Activated CD4-positive, alpha-beta T cell treated with anti-CD3 and anti-CD28 coated beads, Interleukin-2, amount 10 ng/mL, durations not matched to agents 7 days and 5 days (primary cell): ENCODE results near the gene XRCC1. TPM values are rescaled to one million over a fixed set of nuclear protein-coding genes. Genes with fewer than 3 reads are reported as not detected.
"Not testable (repeated sequence)": the region's sequence is repeated elsewhere in the genome, so short reads cannot be mapped to it uniquely, and the experiment has no call there.

Source experiments
- CTCF ChIA-PET: fragments of 350-600 bp; sonication (Branson Sonifier 250); formaldehyde crosslinking; loops from one replicate; lab custom pipeline; 2021; ENCODE audit warnings: antibody characterized with exemption; lab: Charles Lee
- POLR2A ChIA-PET: fragments of 350-600 bp; sonication (Branson Sonifier 250); formaldehyde crosslinking; loops from one replicate; lab custom pipeline; 2021; ENCODE audit warnings: antibody characterized with exemption; lab: Charles Lee
- DNase-seq: peaks from one replicate; pipeline ENCODE4 v3.0.0-alpha.2; 2020
- H3K27ac Mint-ChIP-seq: one replicate; pipeline ENCODE4 v1.8.0; 2021; ENCODE audit warnings: mild to moderate bottlenecking, moderate library complexity, mixed read lengths
- H3K27me3 Mint-ChIP-seq: one replicate; pipeline ENCODE4 v1.8.0; 2021; ENCODE audit warnings: mixed read lengths
- H3K36me3 Mint-ChIP-seq: one replicate; pipeline ENCODE4 v1.8.0; 2021; ENCODE audit warnings: low read depth, mixed read lengths
- H3K4me1 Mint-ChIP-seq: one replicate; pipeline ENCODE4 v1.8.0; 2021; ENCODE audit warnings: mixed read lengths
- H3K4me3 Mint-ChIP-seq: one replicate; pipeline ENCODE4 v1.8.0; 2021; ENCODE audit warnings: mild to moderate bottlenecking, moderate library complexity, mixed read lengths
- H3K9me3 Mint-ChIP-seq: one replicate; pipeline ENCODE4 v1.8.0; 2021; ENCODE audit warnings: mixed read lengths
- total RNA-seq, 2 experiments: library from RNA; stranded (reverse); gene quantifications; one replicate each; pipeline ENCODE4 v1.2.3, GENCODE V29; 2021

The XRCC1 gene
- total RNA-seq, 2 experiments from 2014 or later: 41.2 to 42.6 TPM

DNA sequence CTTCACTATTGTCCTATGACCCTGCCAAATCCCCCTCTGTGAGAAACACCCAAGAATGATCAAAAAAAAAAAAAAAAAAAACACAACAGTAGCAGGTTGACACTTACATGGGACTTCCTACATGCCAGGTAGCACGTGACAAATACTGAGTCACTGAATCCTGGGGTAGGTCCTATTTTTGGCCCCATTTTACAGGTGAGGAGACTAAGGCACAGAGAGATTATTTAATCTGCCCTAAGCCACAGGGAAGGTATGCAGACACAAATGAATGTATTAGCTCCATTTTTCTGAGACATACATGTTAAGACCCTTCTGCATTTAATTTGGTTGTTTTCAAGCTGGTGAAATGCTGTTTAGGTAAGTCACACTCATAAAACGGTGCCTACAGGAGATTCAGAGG is 26.6 kb downstream of the XRCC1 start:
- DNase-seq: no peak
- Mint-ChIP-seq H3K4me3 (no peak overlapping the region), H3K27ac (no peak overlapping the region), H3K9me3 (no peaks in the 10 kb centered on the region), H3K36me3 (peaks cover 12% of the 10 kb centered on the region), H3K4me1 (no peaks in the 10 kb centered on the region), H3K27me3 (no peaks in the 10 kb centered on the region)
- ChIA-PET POLR2A (no interaction called here), CTCF (interaction anchor here (1.0 to 1.4 kb wide), 2 partner anchors 20 to 21 kb away, joined by 3 read pairs; no protein-coding TSS in a partner anchor)

DNA sequence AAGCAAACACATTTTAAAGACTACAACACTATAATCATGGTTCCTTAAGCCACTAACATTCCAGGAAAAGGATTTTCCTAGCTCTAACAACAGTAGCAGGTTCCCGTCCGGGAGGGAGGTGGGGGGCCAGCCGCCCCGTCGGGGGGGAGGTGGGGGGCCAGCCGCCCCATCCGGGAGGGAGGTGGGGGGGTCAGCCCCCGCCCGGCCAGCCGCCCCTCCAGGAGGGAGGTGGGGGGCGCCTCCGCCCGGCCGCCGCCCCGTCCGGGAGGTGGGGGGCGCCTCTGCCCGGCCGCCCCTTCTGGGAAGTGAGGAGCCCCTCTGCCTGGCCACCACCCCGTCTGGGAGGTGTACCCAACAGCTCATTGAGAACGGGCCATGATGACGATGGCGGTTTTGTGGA is 27.4 kb downstream of the XRCC1 start:
- POLR2A ChIA-PET, H3K27ac Mint-ChIP-seq: not testable (repeated sequence)
- H3K36me3 Mint-ChIP-seq: peaks cover 19% of the 10 kb centered on the region

DNA sequence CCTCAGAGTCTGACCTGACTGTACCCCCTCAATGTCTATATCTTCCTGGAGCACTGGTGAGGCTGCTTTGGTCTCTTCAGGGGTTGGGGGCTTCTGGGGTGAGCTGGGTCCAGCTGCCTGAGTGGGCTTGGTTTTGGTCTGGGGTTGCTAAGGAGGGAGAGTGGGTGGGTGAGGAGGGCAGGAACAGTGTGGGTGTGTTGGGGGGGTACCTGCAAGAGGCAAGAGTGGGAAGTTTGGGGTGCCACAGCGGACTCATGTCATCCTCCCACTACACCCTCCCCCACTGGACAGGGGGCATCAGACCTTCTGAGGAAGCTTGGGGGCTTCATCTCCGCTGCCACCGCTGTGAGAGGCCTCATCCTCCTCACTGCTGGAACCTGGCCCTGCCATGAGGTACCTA is 28.7 kb downstream of the XRCC1 start:
- Mint-ChIP-seq H3K4me1 (no peaks in the 10 kb centered on the region), H3K9me3 (no peaks in the 10 kb centered on the region), H3K36me3 (peaks cover 22% of the 10 kb centered on the region), H3K4me3 (no peak overlapping the region), H3K27ac (no peak overlapping the region), H3K27me3 (no peaks in the 10 kb centered on the region)
- ChIA-PET CTCF (interaction anchor here (0.5 to 1.0 kb wide), 3 partner anchors 48 to 1168 kb away, joined by 3 to 4 read pairs (median 3); no protein-coding TSS in a partner anchor), POLR2A (no interaction called here)
- DNase-seq: no peak

More for the DNA sequence above, 27.4 kb downstream of the XRCC1 start:
- CTCF ChIA-PET, DNase-seq, H3K9me3 Mint-ChIP-seq, H3K4me3 Mint-ChIP-seq, H3K4me1 Mint-ChIP-seq, H3K27me3 Mint-ChIP-seq: not testable (repeated sequence)

DNA sequence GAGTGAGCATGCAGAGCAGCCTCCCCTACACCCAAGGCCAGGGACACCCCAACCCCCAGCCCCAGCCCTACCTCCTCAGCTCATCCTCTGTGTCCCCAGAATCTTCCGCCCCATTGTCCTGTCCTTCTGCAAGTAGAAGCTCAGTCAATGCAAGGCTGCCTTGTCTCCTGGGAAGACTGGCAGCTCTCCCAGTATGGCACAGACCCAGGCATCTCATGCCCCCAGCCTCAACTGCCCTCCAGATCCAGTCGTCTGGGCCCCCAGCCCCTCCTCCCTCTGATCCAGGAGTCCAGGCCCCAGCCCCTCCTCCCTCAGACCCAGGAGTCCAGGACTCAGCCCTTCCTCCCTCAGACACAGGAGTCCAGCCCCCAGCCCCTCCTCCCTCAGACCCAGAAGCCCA is 29.3 kb downstream of the XRCC1 start:
- H3K27me3 Mint-ChIP-seq: no peaks in the 10 kb centered on the region
- POLR2A ChIA-PET: no interaction called here
- peaks cover 22% of the 10 kb centered on the region for H3K36me3 Mint-ChIP-seq
- no peaks in the 10 kb centered on the region for H3K9me3 Mint-ChIP-seq
- DNase-seq: no peak
- CTCF ChIA-PET: interaction anchor here (0.6 to 1.4 kb wide), 3 partner anchors 10 to 49 kb away, joined by 3 to 4 read pairs (median 3); no protein-coding TSS in a partner anchor
- H3K4me3 Mint-ChIP-seq: no peak overlapping the region
- H3K27ac Mint-ChIP-seq: no peak overlapping the region
- no peaks in the 10 kb centered on the region for H3K4me1 Mint-ChIP-seq

DNA sequence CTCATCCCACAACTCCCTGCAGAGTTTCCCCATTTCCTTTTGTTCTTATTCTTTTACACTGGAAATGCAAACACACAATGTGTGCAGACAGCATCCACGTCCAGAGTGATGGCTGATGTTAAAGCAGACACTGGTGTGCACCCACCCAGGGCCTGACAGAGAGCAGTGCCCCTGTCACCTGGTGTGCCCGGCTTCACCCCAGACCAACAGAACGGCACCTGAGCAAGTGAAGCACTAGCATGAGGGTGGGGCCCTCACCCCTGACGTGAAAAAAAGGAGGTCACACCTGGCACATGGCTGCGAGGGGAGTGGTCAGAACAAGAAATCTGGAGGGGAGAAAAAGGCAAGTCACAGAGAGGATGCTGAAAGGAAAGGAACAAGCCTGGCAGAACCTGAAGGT is 30.1 kb downstream of the XRCC1 start:
- DNase-seq: no peak
- Mint-ChIP-seq H3K4me3 (no peak overlapping the region), H3K27me3 (no peaks in the 10 kb centered on the region), H3K9me3 (no peaks in the 10 kb centered on the region), H3K36me3 (peaks cover 25% of the 10 kb centered on the region), H3K4me1 (no peaks in the 10 kb centered on the region), H3K27ac (no peak overlapping the region)
- ChIA-PET POLR2A (no interaction called here), CTCF (interaction anchor here (0.6 to 1.4 kb wide), 3 partner anchors 9 to 49 kb away, joined by 3 to 4 read pairs (median 3); no protein-coding TSS in a partner anchor)

DNA sequence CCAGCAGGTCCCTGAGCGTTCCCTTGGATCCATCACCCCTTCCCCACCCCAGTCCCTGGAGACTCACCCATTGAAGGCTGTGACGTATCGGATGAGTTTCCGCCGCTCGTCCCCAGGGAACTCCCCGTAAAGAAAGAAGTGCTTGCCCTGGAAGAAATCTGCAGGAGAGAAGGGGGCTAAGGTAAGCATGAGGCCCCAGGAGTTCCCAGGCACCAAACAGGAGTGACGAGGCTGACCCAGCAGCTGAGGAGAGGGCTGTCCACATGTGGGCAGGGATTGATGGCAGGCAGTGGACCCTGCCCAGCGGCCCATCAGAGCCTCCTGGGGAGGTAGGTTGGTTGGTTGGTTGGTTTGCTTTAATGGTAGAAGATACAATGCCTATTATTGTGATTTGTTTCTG is 31.2 kb downstream of the XRCC1 start:
- CTCF ChIA-PET: interaction anchor here (1.3 kb wide), 1 partner anchor 11 kb away, joined by 4 read pairs; no protein-coding TSS in a partner anchor
- no peak for DNase-seq
- H3K4me3 Mint-ChIP-seq: no peak overlapping the region
- peaks cover 35% of the 10 kb centered on the region for H3K36me3 Mint-ChIP-seq
- no peak overlapping the region for H3K27ac Mint-ChIP-seq
- peaks cover 3% of the 10 kb centered on the region for H3K9me3 Mint-ChIP-seq
- no peaks in the 10 kb centered on the region for H3K4me1 Mint-ChIP-seq
- H3K27me3 Mint-ChIP-seq: no peaks in the 10 kb centered on the region
- POLR2A ChIA-PET: no interaction called here

DNA sequence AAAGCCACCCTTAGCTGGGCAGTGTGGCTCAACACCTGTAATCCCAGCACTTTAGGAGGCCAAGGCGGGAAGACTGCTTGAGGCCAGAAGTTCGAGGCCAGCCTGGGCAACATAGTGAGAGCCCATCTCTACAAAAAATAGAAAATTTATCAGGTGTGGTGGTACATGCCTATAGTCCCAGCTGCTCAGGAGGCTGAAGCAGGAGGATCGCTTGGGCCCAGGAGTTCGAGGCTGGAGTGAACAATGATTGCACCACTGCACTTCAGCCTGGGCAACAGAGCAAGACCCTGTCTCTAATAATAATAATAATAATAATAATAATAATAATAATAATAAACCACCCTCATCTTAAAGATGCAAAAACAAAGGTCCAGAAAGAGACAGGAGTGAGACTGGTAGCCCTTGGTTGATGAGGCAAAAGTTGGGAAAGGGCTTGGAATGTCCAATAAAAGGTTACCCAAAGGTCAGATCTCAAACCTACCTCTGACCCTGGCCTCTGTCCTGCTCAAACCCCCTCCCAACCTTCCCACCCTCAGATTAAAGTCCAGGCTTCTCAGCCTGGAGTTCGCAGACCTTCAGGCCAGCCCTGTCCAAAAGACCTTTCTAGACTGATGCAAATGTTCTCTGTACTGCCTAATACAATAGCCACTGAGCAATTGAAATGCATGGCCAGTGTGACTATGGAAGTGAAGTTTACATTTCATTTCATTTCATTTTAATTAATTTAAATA is 33.2 kb downstream of the XRCC1 start:
- Mint-ChIP-seq H3K4me1 (no peaks in the 10 kb centered on the region), H3K36me3 (peaks cover 51% of the 10 kb centered on the region), H3K27me3 (no peaks in the 10 kb centered on the region)

DNA sequence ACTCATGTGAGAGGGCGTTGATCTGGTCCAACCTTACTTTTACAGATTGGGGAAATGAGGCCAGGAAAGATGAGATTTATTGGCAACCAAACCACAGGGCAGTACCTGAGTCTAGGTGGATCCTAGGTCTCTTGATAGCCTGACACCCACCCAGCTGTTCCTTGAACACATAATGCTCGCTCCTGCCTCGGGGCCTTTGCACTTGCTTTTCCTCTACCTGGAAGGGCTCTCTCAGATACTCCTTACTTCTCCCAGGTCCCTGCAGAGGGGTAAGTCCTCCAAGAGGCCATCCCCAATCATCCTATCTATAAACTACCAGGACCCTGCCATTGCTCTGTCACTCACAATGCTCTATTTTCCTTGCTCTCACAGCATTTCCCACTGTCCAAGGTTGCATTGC is 34.9 kb downstream of the XRCC1 start:
- H3K4me1 Mint-ChIP-seq: peaks cover 1% of the 10 kb centered on the region
- H3K27ac Mint-ChIP-seq: no peak overlapping the region
- peaks cover 5% of the 10 kb centered on the region for H3K9me3 Mint-ChIP-seq
- CTCF ChIA-PET: interaction anchor here (0.6 to 7.9 kb wide), 2 partner anchors 13 to 39 kb away, joined by 4 to 46 read pairs; no protein-coding TSS in a partner anchor
- DNase-seq: no peak
- POLR2A ChIA-PET: no interaction called here
- H3K36me3 Mint-ChIP-seq: peaks cover 54% of the 10 kb centered on the region
- no peak overlapping the region for H3K4me3 Mint-ChIP-seq
- H3K27me3 Mint-ChIP-seq: no peaks in the 10 kb centered on the region

More for the DNA sequence above, 33.2 kb downstream of the XRCC1 start:
- no peak for DNase-seq
- Mint-ChIP-seq H3K27ac (no peak overlapping the region), H3K4me3 (no peak overlapping the region), H3K9me3 (peaks cover 5% of the 10 kb centered on the region)
- POLR2A ChIA-PET: no interaction called here
- CTCF ChIA-PET: interaction anchor here (7.9 kb wide), 1 partner anchor 12 kb away, joined by 46 read pairs; no protein-coding TSS in a partner anchor

DNA sequence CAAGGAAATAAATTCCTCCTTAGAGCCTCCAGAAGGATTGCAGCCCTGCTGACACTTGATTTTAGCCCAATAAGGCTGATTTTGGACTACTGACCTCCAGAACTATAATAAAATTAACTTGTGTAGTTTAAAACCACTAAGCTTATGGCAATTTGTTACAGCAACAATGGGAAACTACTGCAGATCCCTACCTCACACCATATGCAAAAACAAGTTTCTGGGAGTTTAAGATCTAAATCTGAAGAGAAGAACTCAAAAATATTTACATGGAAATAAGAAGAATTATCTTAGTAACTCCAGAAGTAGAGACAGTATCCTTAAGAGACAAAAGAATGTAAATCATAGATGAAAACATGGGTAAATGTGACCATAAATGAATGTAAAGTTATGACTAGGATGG is 36.4 kb downstream of the XRCC1 start:
- DNase-seq: no peak
- ChIA-PET POLR2A (no interaction called here), CTCF (interaction anchor here (1.1 to 7.9 kb wide), 2 partner anchors 11 to 15 kb away, joined by 3 to 46 read pairs; no protein-coding TSS in a partner anchor)
- H3K27ac Mint-ChIP-seq: no peak overlapping the region
- no peak overlapping the region for H3K4me3 Mint-ChIP-seq
- no peaks in the 10 kb centered on the region for H3K27me3 Mint-ChIP-seq
- H3K4me1 Mint-ChIP-seq: peaks cover 7% of the 10 kb centered on the region
- H3K36me3 Mint-ChIP-seq: peaks cover 55% of the 10 kb centered on the region
- peaks cover 5% of the 10 kb centered on the region for H3K9me3 Mint-ChIP-seq

DNA sequence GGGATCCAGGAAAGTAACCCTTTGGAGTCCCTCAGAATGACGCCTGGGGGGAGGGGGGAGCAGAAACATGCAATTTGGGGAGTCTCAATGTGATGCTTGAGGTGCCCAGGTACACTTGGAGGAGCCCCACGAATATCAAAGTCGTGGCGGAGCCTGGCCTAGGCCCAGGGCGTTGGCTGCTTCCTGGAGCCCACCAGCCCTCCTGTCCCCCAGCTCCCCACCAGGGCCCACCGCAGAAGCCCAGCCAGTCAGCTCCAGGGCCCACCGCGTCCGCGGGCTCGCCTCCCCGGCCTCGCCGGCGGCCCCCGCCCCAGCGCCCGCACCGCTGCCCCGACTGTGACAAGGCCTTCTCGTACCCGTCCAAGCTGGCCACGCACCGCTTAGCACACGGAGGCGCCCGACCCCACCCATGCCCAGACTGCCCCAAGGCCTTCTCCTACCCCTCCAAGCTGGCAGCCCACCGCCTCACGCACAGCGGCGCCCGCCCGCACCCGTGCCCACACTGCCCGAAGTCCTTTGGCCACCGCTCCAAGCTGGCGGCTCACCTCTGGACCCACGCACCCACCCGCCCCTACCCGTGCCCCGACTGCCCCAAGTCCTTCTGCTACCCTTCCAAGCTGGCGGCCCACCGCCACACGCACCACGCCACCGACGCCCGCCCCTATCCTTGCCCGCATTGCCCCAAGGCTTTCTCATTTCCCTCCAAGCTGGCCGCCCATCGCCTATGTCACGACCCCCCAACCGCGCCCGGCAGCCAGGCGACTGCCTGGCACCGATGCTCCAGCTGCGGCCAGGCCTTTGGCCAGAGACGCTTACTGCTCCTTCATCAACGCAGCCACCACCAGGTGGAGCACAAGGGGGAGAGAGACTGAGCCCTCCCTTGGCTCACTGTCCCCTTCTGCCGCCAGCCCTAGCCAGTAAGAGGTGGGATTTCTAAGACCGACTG is 40.2 kb downstream of the XRCC1 start:
- peaks cover 23% of the 10 kb centered on the region for H3K4me1 Mint-ChIP-seq
- peaks cover 5% of the 10 kb centered on the region for H3K9me3 Mint-ChIP-seq
- H3K27me3 Mint-ChIP-seq: no peaks in the 10 kb centered on the region
- H3K27ac Mint-ChIP-seq: peak overlapping the region; percentile 81
- CTCF ChIA-PET: interaction anchor here (1.4 to 7.9 kb wide), 5 partner anchors 10 to 118 kb away, joined by 3 to 46 read pairs (median 9); no protein-coding TSS in a partner anchor
- H3K36me3 Mint-ChIP-seq: peaks cover 30% of the 10 kb centered on the region
- H3K4me3 Mint-ChIP-seq: no peak overlapping the region
- DNase-seq: peak; percentile 30
- POLR2A ChIA-PET: no interaction called here

DNA sequence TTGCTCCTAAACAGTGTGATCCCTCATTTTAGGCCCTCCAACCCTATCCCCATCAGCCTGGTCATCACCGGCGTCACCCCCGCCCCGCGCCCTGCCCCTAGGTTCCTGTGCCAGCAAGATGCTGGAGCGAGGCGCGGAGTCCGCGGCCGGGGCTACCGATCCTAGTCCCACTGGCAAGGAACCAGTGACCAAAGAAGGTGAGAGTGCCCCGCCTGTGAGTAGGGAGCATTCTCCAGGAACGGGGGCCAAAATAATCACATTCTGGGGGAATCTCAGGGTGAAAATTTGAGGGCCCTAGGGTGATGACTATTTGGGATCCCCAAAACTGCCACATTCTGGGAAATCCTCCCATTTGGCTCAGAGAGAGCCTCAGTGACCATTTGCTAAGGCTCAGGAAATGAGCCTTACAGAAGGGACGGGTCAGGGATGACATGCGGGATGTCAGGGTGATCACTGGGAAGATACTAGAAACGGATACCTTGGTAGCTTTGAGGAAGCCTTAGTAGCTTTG is 41.0 kb downstream of the XRCC1 start:
- ChIA-PET POLR2A (interaction anchor here (1.1 kb wide), 1 partner anchor 60 kb away, joined by 5 read pairs; no protein-coding TSS in a partner anchor), CTCF (interaction anchor here (1.4 to 7.9 kb wide), 6 partner anchors 9 to 119 kb away, joined by 3 to 46 read pairs (median 16); no protein-coding TSS in a partner anchor)

More for the DNA sequence above, 41.0 kb downstream of the XRCC1 start:
- no peaks in the 10 kb centered on the region for H3K27me3 Mint-ChIP-seq
- no peak for DNase-seq
- H3K36me3 Mint-ChIP-seq: peaks cover 25% of the 10 kb centered on the region
- peaks cover 23% of the 10 kb centered on the region for H3K4me1 Mint-ChIP-seq
- peak overlapping the region; percentile 89 for H3K4me3 Mint-ChIP-seq
- peak overlapping the region; percentile 100 for H3K27ac Mint-ChIP-seq
- H3K9me3 Mint-ChIP-seq: peaks cover 5% of the 10 kb centered on the region
